Esophagus muscularis mucosa (tissue), 4 donors: Measurements from ENCODE around the gene UVRAG. TPM values are rescaled to one million over a fixed set of nuclear protein-coding genes. Genes with fewer than 3 reads are reported as not detected.
A peak's percentile ranks its signal among the peaks of the same experiment; 100 is the strongest.

Source experiments
- DNase-seq: peaks from one replicate; pipeline ENCODE4 v3.0.0-alpha.2; 2017; ENCODE audit errors: extremely low spot score
- H3K27ac ChIP-seq, 4 donors: fragments of 200-600 bp; sonication (generic); replicated peaks in 1 of 4; 1 replicate in 3 of 4; 2 replicates in 1 of 4; pipeline ENCODE4 v1.5.1; 2016 to 2019; ENCODE audit warnings: mild to moderate bottlenecking in 1 of 4
- H3K27me3 ChIP-seq, 4 donors: fragments of 200-600 bp; sonication (generic); one replicate each; pipeline versions ENCODE4 v1.5.1 to v1.6.0; 2016 to 2019
- H3K36me3 ChIP-seq, 4 donors: fragments of 200-600 bp; sonication (generic); one replicate each; pipeline ENCODE4 v1.5.1; 2016 to 2019
- H3K4me1 ChIP-seq, 4 donors: fragments of 200-600 bp; sonication (generic); one replicate each; pipeline ENCODE4 v1.5.1; 2016 to 2019
- H3K4me3 ChIP-seq, 4 donors: fragments of 200-600 bp; sonication (generic); 1 replicate in 2 of 4; 2 replicates in 2 of 4; pipeline ENCODE4 v1.5.1; 2016 to 2019; ENCODE audit warnings: mild to moderate bottlenecking in 4 of 4, moderate library complexity in 1 of 4
- H3K9me3 ChIP-seq, 4 donors: fragments of 200-600 bp; sonication (generic); 1 replicate in 3 of 4; 2 replicates in 1 of 4; pipeline ENCODE4 v1.5.1; 2016 to 2019
- CTCF ChIP-seq, 3 experiments: fragments of 200-600 bp in 2 of 3; fragments of 450-650 bp in 1 of 3; sonication (generic) in 2 of 3; IDR thresholded peaks; one replicate each; pipeline ENCODE4 v1.5.1; 2017 to 2019; ENCODE audit warnings: antibody characterized with exemption in 3 of 3, mild to moderate bottlenecking in 2 of 3, moderate library complexity in 1 of 3
- EP300 ChIP-seq: sonication (generic); formaldehyde crosslinking; IDR thresholded peaks from one replicate; pipeline ENCODE4 v1.6.1; 2017; ENCODE audit warnings: antibody characterized with exemption
- POLR2A ChIP-seq: fragments of 450-650 bp; IDR thresholded peaks from one replicate; pipeline ENCODE4 v1.6.1; 2017; ENCODE audit warnings: antibody characterized with exemption, moderate library complexity, mild to moderate bottlenecking, low read depth
- POLR2AphosphoS5 ChIP-seq, 2 donors: sonication (generic); formaldehyde crosslinking; IDR thresholded peaks; one replicate each; pipeline ENCODE4 v1.6.1; 2017; ENCODE audit warnings: antibody characterized with exemption in 2 of 2
- WGBS: methylation state at CpG from one replicate; pipeline ENCODE4 v1.1.5; 2018; 5-methylcytosine and 5-hydroxymethylcytosine counted together
- intact Hi-C: fragments of 100-400 bp; cut with DNase I; formaldehyde crosslinking; loops from one replicate; pipeline ENCODE4 v1.15.1; 2023
- total RNA-seq, 4 donors: library from RNA; depleted of rRNA; stranded (reverse); fragments of >200 nt; gene quantifications; one replicate each; pipeline versions ENCODE4 v1.1.0 to v1.2.1, GENCODE V29; 2016

The UVRAG gene
- total RNA-seq, 4 donors from 2014 or later = 30.6 to 37.4 (median 34.7) TPM

GRCh38 chr11:75826461-75827230 is 11.6 kb downstream of the UVRAG start:
- DNase-seq = no peak
- no peaks in the 10 kb centered on the region for H3K36me3 ChIP-seq
- H3K9me3 ChIP-seq = no peaks in the 10 kb centered on the region
- peaks cover 26 to 82% (median 74%) of the 10 kb centered on the region in 4 donors for H3K4me1 ChIP-seq
- 6% methylated on average over 4 of the region's 4 CpGs for WGBS
- peak overlapping the region; percentile 84 to 89 (median 87) for H3K27ac ChIP-seq
- TF ChIP-seq POLR2AphosphoS5 (IDR thresholded peaks at IDR 0.05) (peak in 1 of 2 donors; percentile 37), CTCF (IDR thresholded peaks at IDR 0.05) (no peak)
- peak overlapping the region; percentile 6 to 33 (median 23) for H3K4me3 ChIP-seq
- intact Hi-C loops = no loop called here
- no peaks in the 10 kb centered on the region for H3K27me3 ChIP-seq

GRCh38 chr11:75827562-75827961 is 12.6 kb downstream of the UVRAG start:
- H3K36me3 ChIP-seq = no peaks in the 10 kb centered on the region
- WGBS = 63% methylated on average over 5 of the region's 5 CpGs
- no peaks in the 10 kb centered on the region for H3K27me3 ChIP-seq
- no peak for DNase-seq
- intact Hi-C loops = no loop called here
- no peaks in the 10 kb centered on the region for H3K9me3 ChIP-seq
- H3K27ac ChIP-seq = peak overlapping the region; percentile 84 to 89 (median 87)
- H3K4me3 ChIP-seq = no peak overlapping the region
- no peak for TF ChIP-seq POLR2A
- no peak for TF ChIP-seq CTCF (IDR thresholded peaks at IDR 0.05)
- no peak for TF ChIP-seq EP300
- no peak for TF ChIP-seq POLR2AphosphoS5 (IDR thresholded peaks at IDR 0.05)
- H3K4me1 ChIP-seq = peaks cover 31 to 82% (median 75%) of the 10 kb centered on the region in 4 donors

- no peak overlapping the region for H3K4me3 ChIP-seq
- no peaks in the 10 kb centered on the region for H3K9me3 ChIP-seq
- 96% methylated on average over 6 of the region's 6 CpGs for WGBS
- no peak overlapping the region for H3K27ac ChIP-seq
- TF ChIP-seq POLR2A (no peak), EP300 (peak; percentile 65), POLR2AphosphoS5 (IDR thresholded peaks at IDR 0.05) (no peak)
- peaks cover 14 to 53% (median 39%) of the 10 kb centered on the region in 4 donors for H3K4me1 ChIP-seq
- no peaks in the 10 kb centered on the region for H3K27me3 ChIP-seq
- intact Hi-C loops = no loop called here
- no peak for DNase-seq
- H3K36me3 ChIP-seq = no peaks in the 10 kb centered on the region
These were observed 17.0 kb downstream of the UVRAG start for GRCh38 chr11:75831915-75832502.

- H3K4me1 ChIP-seq = peaks cover 6 to 34% (median 22%) of the 10 kb centered on the region in 4 donors
- H3K27ac ChIP-seq = no peak overlapping the region
- H3K9me3 ChIP-seq = no peaks in the 10 kb centered on the region
- no peaks in the 10 kb centered on the region for H3K27me3 ChIP-seq
- no peak for TF ChIP-seq EP300
- no peak for TF ChIP-seq CTCF (IDR thresholded peaks at IDR 0.05)
- no peak for TF ChIP-seq POLR2AphosphoS5 (IDR thresholded peaks at IDR 0.05)
- no peak for TF ChIP-seq POLR2A
- H3K4me3 ChIP-seq = no peak overlapping the region
- WGBS = 97% methylated on average over 3 of the region's 3 CpGs
- H3K36me3 ChIP-seq = peaks cover 0 to 11% (median 0%) of the 10 kb centered on the region in 4 donors
- no peak for DNase-seq
- intact Hi-C loops = no loop called here
These were observed 19.7 kb downstream of the UVRAG start for GRCh38 chr11:75834728-75835127.

- Histone ChIP-seq H3K27me3 (no peaks in the 10 kb centered on the region), H3K4me3 (no peak overlapping the region), H3K36me3 (peaks cover 0 to 11% (median 0%) of the 10 kb centered on the region in 4 donors), H3K9me3 (no peaks in the 10 kb centered on the region), H3K4me1 (peaks cover 21 to 37% (median 34%) of the 10 kb centered on the region in 4 donors), H3K27ac (no peak overlapping the region)
- TF ChIP-seq CTCF (IDR thresholded peaks at IDR 0.05) (no peak), EP300 (no peak), POLR2AphosphoS5 (IDR thresholded peaks at IDR 0.05) (no peak), POLR2A (no peak)
- DNase-seq = no peak
- WGBS = 77% methylated on average over 3 of the region's 3 CpGs
- intact Hi-C loops = no loop called here
These were observed 21.4 kb downstream of the UVRAG start for GRCh38 chr11:75836417-75836816.
